Trophoblast cell (in vitro differentiated cells and primary cell): ENCODE results near the gene EDC3.

Experiments used
- DNase-seq, 2 donors: peaks; one replicate each; pipeline ENCODE4 v3.0.0-alpha.2; 2016
- H2AFZ ChIP-seq: 2 replicates; pipeline ENCODE4 v1.6.1; 2013; ENCODE audit warnings: low read length, moderate library complexity, mild to moderate bottlenecking; ENCODE audit not compliant: insufficient read depth, poor library complexity
- H2AK5ac ChIP-seq: 2 replicates; pipeline ENCODE4 v1.6.1; 2013; ENCODE audit warnings: mild to moderate bottlenecking, low read length
- H2BK120ac ChIP-seq: 2 replicates; pipeline ENCODE4 v1.6.1; 2013; ENCODE audit warnings: low read length, mild to moderate bottlenecking, moderate library complexity; ENCODE audit not compliant: insufficient read depth, poor library complexity
- H2BK12ac ChIP-seq: 2 replicates; pipeline ENCODE4 v1.6.1; 2013; ENCODE audit warnings: mild to moderate bottlenecking, low read length, moderate library complexity
- H2BK5ac ChIP-seq: 2 replicates; pipeline ENCODE4 v1.6.1; 2013; ENCODE audit warnings: low read length, low read depth, moderate library complexity, mild to moderate bottlenecking; ENCODE audit not compliant: poor library complexity
- H3K14ac ChIP-seq: 2 replicates; pipeline ENCODE4 v1.6.1; 2013; ENCODE audit warnings: mild to moderate bottlenecking, low read length
- H3K18ac ChIP-seq: 2 replicates; pipeline ENCODE4 v1.6.1; 2013; ENCODE audit warnings: mild to moderate bottlenecking, low read length
- H3K23ac ChIP-seq: 2 replicates; pipeline ENCODE4 v1.6.1; 2013; ENCODE audit warnings: low read length
- H3K27ac ChIP-seq: 2 replicates; pipeline ENCODE4 v1.5.1; 2013; ENCODE audit warnings: low read depth, mild to moderate bottlenecking, inconsistent platforms, low read length, moderate library complexity
- H3K27me3 ChIP-seq: 2 replicates; pipeline ENCODE4 v1.6.1; 2013; ENCODE audit warnings: inconsistent platforms, mild to moderate bottlenecking, low read length, moderate library complexity; ENCODE audit not compliant: insufficient read depth
- H3K36me3 ChIP-seq, 2 experiments: 1 replicate in 1 of 2; 2 replicates in 1 of 2; pipeline ENCODE4 v1.6.1; 2013; ENCODE audit warnings: low read length in 2 of 2, mild to moderate bottlenecking in 2 of 2, moderate library complexity in 1 of 2; ENCODE audit not compliant: insufficient read depth in 2 of 2, control insufficient read depth in 1 of 2
- H3K4ac ChIP-seq: 2 replicates; pipeline ENCODE4 v1.6.1; 2013; ENCODE audit warnings: low read depth, mild to moderate bottlenecking, low read length, moderate library complexity
- H3K4me1 ChIP-seq, 2 experiments: 1 replicate in 1 of 2; 2 replicates in 1 of 2; pipeline ENCODE4 v1.6.1; 2013; ENCODE audit warnings: low read length in 2 of 2, mild to moderate bottlenecking in 2 of 2, moderate library complexity in 1 of 2; ENCODE audit not compliant: insufficient read depth in 2 of 2, control insufficient read depth in 1 of 2
- H3K4me2 ChIP-seq: 2 replicates; pipeline ENCODE4 v1.6.1; 2013; ENCODE audit warnings: inconsistent platforms, mild to moderate bottlenecking, low read length, moderate library complexity
- H3K4me3 ChIP-seq: 2 replicates; pipeline ENCODE4 v1.5.1; 2013; ENCODE audit warnings: mild to moderate bottlenecking, low read depth, low read length, inconsistent platforms
- H3K79me1 ChIP-seq: one replicate; pipeline ENCODE4 v1.6.1; 2013; ENCODE audit warnings: low read length
- H3K79me2 ChIP-seq: 2 replicates; pipeline ENCODE4 v1.6.1; 2013; ENCODE audit warnings: low read length, mild to moderate bottlenecking; ENCODE audit not compliant: control insufficient read depth, insufficient read depth, poor library complexity
- H3K9ac ChIP-seq: 2 replicates; pipeline ENCODE4 v1.6.1; 2013; ENCODE audit warnings: mild to moderate bottlenecking, low read length
- H3K9me3 ChIP-seq: 2 replicates; pipeline ENCODE4 v1.6.1; 2013; ENCODE audit warnings: low read depth, mild to moderate bottlenecking, control low read depth, inconsistent platforms, low read length; ENCODE audit not compliant: insufficient read depth
- H4K12ac ChIP-seq: 2 replicates; pipeline ENCODE4 v1.6.1; 2013; ENCODE audit warnings: low read depth, mild to moderate bottlenecking, low read length, moderate library complexity
- H4K8ac ChIP-seq: 2 replicates; pipeline ENCODE4 v1.6.1; 2013; ENCODE audit warnings: low read depth, mild to moderate bottlenecking, low read length, moderate library complexity
- H4K91ac ChIP-seq: one replicate; pipeline ENCODE4 v1.6.1; 2013; ENCODE audit warnings: low read depth, mild to moderate bottlenecking, low read length, moderate library complexity
- WGBS: extraction: QIAGEN DNeasy Blood & Tissue Kit; methylation state at CpG from one replicate; pipeline ENCODE4 v1.1.7; 2013; ENCODE audit warnings: missing lambda C conversion rate; ENCODE audit not compliant: insufficient read length, insufficient coverage; ENCODE audit errors: extremely low coverage; 5-methylcytosine and 5-hydroxymethylcytosine counted together

The EDC3 gene

GRCh38 chr15:74615508-74616365 is 80.1 kb downstream of the EDC3 start, which contains the start of gene CLK3:
TSS of gene CLK3 (plus strand) at chr15:74615836. CDS start at chr15:74619197, 3,361 bp downstream.
- Histone ChIP-seq H3K9ac (peak within 1 kb of the TSS; percentile 98), H3K36me3 (peaks cover 23 to 27% of the 10 kb centered on the region in 2 experiments), H4K91ac (peak within 1 kb of the TSS; percentile 97), H4K12ac (peak within 1 kb of the TSS; percentile 87), H2AK5ac (peak within 1 kb of the TSS; percentile 78), H2BK5ac (peak within 1 kb of the TSS; percentile 93), H3K18ac (peak within 1 kb of the TSS; percentile 89), H2AFZ (peak within 1 kb of the TSS; percentile 92), H3K9me3 (no peaks in the 10 kb centered on the region), H3K4me3 (peak within 1 kb of the TSS; percentile 93), H3K79me2 (peaks cover 25% of the 10 kb centered on the region), H2BK12ac (peak within 1 kb of the TSS; percentile 32), H3K79me1 (peaks cover 18% of the 10 kb centered on the region), H3K4me1 (peaks cover 3 to 8% of the 10 kb centered on the region in 2 experiments), H2BK120ac (peak within 1 kb of the TSS; percentile 96), H3K14ac (peak within 1 kb of the TSS; percentile 98), H3K4me2 (peak within 1 kb of the TSS; percentile 96), H3K27ac (peak within 1 kb of the TSS; percentile 77), H4K8ac (peak within 1 kb of the TSS; percentile 97), H3K4ac (peak within 1 kb of the TSS; percentile 99), H3K27me3 (no peaks in the 10 kb centered on the region), H3K23ac (no peak within 1 kb of the TSS)
- DNase-seq = peak; percentile 94 to 95
- WGBS = no CpG with 5 or more reads among the region's 91 CpGs

- H2BK120ac ChIP-seq = peak overlapping the region; percentile 96
- H3K4ac ChIP-seq = peak overlapping the region; percentile 60
- peak overlapping the region; percentile 94 for H4K8ac ChIP-seq
- H4K91ac ChIP-seq = peak overlapping the region; percentile 97
- H3K36me3 ChIP-seq = peaks cover 15 to 19% of the 10 kb centered on the region in 2 experiments
- H3K23ac ChIP-seq = no peak overlapping the region
- H3K79me1 ChIP-seq = peaks cover 18% of the 10 kb centered on the region
- peak overlapping the region; percentile 93 for H3K4me3 ChIP-seq
- H3K4me2 ChIP-seq = peak overlapping the region; percentile 87
- no peaks in the 10 kb centered on the region for H3K27me3 ChIP-seq
- H3K27ac ChIP-seq = peak overlapping the region; percentile 77
- H3K4me1 ChIP-seq = peaks cover 3 to 8% of the 10 kb centered on the region in 2 experiments
- no CpG with 5 or more reads among the region's 76 CpGs for WGBS
- H3K9ac ChIP-seq = peak overlapping the region; percentile 81
- peak overlapping the region; percentile 93 for H2BK5ac ChIP-seq
- H3K9me3 ChIP-seq = no peaks in the 10 kb centered on the region
- H4K12ac ChIP-seq = peak overlapping the region; percentile 87
- H2AFZ ChIP-seq = peak overlapping the region; percentile 92
- peaks cover 25% of the 10 kb centered on the region for H3K79me2 ChIP-seq
- H3K18ac ChIP-seq = peak overlapping the region; percentile 89
- peak overlapping the region; percentile 78 for H2AK5ac ChIP-seq
- H3K14ac ChIP-seq = peak overlapping the region; percentile 98
- H2BK12ac ChIP-seq = peak overlapping the region; percentile 32
- DNase-seq = peak; percentile 63 to 77
Measured at GRCh38 chr15:74614744-74615507, 80.9 kb downstream of the EDC3 start.

- Histone ChIP-seq H2AK5ac (no peak overlapping the region), H3K79me1 (peaks cover 18% of the 10 kb centered on the region), H3K14ac (no peak overlapping the region), H2BK120ac (peak overlapping the region; percentile 3), H3K9me3 (no peaks in the 10 kb centered on the region), H3K18ac (no peak overlapping the region), H3K4me3 (peak overlapping the region; percentile 93), H2BK5ac (no peak overlapping the region), H3K27me3 (no peaks in the 10 kb centered on the region), H3K27ac (no peak overlapping the region), H3K4me1 (peaks cover 3 to 8% of the 10 kb centered on the region in 2 experiments), H4K8ac (peak overlapping the region; percentile 73), H2BK12ac (no peak overlapping the region), H3K4ac (no peak overlapping the region), H4K91ac (peak overlapping the region; percentile 8), H3K23ac (no peak overlapping the region), H3K36me3 (peaks cover 7 to 11% of the 10 kb centered on the region in 2 experiments), H3K79me2 (peaks cover 25% of the 10 kb centered on the region), H4K12ac (no peak overlapping the region), H3K4me2 (peak overlapping the region; percentile 87), H2AFZ (no peak overlapping the region), H3K9ac (peak overlapping the region; percentile 31)
- WGBS = no CpG with 5 or more reads among the region's 38 CpGs
- peak; percentile 12 to 56 for DNase-seq
Measured at GRCh38 chr15:74613953-74614743, 81.7 kb downstream of the EDC3 start.
